Measurements from ENCODE around the gene RGMB.

GRCh38 chr5:98784411-98784810 is 10.9 kb downstream of the RGMB start:
- TF ChIP-seq CTCF (IDR thresholded peaks at IDR 0.05), result no peak
- no peak for TF ChIP-seq ZFX (IDR thresholded peaks at IDR 0.05; ENCODE audit: borderline replicate concordance)
